GM19455 (cell line): ENCODE data around the gene NKIRAS1.

ENCODE experiments used
- ATAC-seq: cut with Tn5 transposase; IDR thresholded peaks from one replicate; pipeline ENCODE4 v1.9.1; 2021; ENCODE audit not compliant: unreplicated experiment

NKIRAS1 gene

DNA sequence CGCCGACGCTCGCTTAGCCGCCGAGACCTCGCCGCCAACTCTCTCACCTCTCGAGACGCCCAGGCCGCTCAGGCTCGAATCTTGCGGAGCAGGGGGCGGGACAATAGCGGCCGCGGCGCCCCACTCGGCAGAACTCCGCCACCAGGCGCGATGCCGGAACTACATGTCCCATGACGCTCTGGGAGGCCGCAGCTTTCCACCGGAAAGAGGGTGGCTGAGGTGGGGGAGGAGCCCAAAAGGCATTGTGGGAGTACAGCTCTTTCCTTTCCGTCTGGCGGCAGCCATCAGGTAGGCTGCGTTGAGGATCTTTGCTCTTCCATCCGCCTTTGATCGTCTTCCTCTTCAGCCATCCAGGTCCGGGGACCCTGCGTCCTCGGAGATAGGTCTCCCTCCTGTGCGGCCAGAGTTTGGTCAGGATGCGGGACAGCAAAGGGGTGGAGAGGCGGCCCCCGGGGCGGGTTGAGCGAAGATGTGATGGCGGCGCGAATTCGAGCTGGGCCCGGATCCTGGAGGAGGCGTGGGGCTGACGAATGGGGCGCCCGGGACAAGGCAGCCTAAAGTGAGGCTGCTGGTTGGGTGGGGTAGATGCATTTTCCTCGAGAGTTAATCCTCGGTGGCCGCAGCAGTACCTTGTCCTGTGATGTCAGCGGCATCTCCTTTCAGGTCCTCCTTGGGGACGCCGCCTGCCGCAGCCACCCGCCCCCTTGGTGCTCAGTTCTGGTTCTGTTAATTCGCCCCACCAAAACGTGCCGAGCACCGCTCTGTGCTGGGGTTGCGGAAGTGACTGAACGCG lies at the start of gene NKIRAS1, which contains the start of gene RPL15:
TSS of gene NKIRAS1 (minus strand) at position 105 of the 793 bp plus-strand sequence. CDS start 6,086 bp downstream, outside the sequence.
TSS of gene RPL15 (plus strand) at position 247 of the 793 bp plus-strand sequence. CDS start 728 bp downstream, outside the sequence.
- ATAC-seq = peak; percentile 94

DNA sequence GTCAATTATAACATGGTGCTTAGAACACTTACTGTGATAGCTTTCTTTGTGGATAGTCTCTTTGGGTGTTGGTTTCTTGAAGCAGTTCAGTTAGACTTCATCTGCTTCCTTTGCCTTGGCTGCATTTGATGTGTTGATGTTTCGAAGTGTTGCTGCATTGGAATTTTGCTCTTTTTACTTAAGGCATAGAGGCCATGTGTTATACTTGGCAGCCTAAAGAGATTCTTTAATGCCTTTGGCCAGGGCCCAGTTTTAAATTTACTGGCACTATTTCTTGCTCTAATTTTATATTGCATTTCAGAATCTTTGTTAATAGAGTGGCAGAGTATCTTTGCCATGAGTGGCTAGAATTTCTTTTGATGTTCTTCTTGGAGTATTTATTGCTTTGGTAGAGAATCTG lies 49.5 kb upstream of the NKIRAS1 start:
- ATAC-seq = no peak

DNA sequence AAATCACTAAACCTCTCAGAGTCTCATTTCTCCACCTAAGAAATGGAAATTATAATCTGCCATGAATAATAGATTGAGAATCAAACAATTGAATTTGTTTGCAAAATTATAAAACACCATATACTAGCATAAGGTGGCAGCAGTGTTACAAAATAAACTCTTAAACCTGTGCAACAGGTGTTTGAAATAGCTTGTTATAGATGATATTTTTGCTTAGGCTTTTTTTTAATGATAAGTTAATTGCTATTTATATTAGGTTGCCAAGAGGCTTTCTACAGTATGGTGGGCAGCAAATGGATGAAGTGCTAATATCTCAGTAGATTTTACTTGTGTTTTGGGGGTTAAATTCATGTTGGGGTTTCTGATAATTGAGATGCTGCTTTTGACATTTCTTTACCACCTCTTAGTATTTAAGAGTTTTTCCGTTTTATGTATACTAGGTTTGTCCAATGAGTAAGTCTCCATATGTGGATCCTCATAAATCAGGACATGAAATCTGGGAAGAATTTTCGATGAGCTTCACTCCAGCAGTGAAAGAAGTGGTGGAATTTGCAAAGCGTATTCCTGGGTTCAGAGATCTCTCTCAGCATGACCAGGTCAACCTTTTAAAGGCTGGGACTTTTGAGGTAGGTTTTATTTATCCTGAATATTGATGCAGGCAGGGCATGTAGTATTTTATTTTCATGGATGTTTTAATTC lies 47.9 kb upstream of the NKIRAS1 start:
- no peak for ATAC-seq

DNA sequence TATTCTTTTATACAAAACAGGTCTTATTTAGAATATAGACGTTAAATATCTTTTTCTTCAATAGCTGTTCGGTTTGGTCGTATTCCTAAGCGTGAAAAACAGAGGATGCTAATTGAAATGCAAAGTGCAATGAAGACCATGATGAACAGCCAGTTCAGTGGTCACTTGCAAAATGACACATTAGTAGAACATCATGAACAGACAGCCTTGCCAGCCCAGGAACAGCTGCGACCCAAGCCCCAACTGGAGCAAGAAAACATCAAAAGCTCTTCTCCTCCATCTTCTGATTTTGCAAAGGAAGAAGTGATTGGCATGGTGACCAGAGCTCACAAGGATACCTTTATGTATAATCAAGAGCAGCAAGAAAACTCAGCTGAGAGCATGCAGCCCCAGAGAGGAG lies 45.1 kb upstream of the NKIRAS1 start:
- no peak for ATAC-seq

DNA sequence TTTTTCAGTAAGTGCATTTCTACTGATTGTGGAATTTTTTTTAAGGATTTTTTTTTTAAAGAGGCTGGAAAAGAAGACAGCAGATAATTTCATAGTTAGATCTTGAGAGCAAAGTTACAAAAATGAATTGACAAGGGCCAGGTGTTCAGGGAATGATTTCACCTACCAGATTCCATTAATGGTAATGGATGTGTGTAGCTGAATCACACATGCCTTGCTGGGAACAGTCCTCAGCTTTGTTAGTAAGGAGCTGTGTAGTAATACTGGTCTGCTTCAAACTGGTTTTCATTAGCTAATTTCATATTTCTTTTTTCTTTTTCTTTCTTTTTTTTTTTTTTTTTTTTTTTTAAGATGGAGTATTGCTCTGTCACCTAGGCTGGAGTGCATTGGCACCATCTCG lies 44.3 kb upstream of the NKIRAS1 start:
- no peak for ATAC-seq

DNA sequence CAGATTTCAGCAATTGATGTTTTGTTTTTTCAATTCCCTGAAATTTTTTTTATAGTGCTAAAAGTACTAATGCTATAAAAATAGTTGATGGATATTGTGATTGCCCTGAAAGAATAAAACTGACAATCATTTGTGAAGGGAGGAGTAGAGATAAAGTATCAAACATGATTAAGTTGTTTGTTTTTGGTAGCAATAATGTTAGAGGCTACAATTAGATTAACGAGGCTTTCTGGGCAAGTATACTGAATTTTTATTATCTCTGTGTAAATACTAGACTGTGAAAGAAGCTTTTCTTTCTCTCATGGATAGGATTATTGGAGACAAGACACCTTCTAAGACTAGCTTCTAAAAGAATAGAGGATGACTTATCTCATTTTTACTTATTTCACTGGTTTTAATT lies 43.9 kb upstream of the NKIRAS1 start:
- no peak for ATAC-seq

DNA sequence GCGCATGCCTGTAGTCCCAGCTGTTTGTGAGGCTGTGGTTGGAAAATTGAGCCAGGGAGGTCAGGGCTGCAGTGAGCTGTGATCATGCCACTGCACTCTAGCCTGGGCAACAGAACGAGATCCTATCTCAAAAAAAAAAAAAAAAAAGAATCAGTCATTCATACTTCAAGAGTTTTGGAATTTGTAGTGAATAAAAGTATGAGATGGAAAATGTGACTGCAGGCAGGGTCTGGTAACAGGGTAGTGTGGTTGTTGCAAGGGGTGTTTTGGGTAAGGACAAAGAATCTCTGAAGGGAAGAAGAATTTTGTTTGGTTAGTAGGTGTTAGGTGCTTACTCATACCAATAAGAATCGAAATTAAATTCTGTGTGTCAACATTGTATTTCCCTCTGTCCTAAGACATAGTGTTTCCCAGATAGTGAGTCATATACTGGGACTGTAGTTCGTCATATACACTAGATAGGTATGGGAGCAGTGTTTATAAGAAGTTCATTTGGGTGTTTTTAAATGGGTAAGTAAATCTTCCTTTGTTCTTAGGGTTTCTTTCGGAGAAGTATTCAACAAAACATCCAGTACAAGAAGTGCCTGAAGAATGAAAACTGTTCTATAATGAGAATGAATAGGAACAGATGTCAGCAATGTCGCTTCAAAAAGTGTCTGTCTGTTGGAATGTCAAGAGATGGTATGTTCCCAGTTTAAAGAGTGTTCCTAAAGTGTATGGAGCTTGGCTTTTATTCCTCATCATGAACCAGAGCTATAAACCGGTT lies 42.5 kb upstream of the NKIRAS1 start:
- no peak for ATAC-seq

DNA sequence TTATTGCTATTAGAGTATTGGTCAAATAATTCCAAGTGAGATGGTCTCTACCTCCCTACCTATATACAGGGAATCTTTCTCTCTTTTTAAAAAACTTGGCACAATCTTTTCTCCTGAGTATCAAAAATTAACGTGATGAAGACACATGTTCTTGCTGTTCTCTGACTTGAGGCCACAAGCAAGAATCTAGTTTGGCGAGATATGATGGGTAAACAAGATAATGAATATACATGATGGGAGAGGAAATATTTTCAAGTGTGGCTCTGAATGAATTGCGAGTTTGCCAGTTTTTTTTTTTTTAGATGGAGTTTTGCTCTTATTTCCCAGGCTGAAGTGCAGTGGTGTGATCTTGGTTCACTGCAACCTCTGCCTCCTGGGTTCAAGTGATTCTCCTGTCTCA lies 39.9 kb upstream of the NKIRAS1 start:
- ATAC-seq = no peak

DNA sequence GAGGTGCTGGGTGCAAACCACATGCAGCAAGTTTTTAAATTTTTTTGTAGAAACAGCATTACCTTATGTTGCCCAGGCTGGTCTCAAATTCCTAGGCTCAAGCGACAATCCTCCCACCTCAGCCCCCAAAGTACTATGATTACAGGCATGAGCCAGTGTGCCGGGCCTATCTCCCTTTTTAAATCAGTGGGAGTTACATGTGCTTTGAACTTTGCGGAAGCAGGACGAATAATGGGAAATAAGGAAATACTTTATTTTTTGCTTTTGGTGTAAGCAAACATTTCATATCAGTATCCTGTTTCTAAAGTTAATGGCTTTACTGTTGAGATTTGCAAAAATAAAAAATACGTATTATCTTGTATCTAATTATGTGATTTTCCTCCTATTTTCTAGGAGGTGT lies 37.4 kb upstream of the NKIRAS1 start:
- ATAC-seq = no peak

DNA sequence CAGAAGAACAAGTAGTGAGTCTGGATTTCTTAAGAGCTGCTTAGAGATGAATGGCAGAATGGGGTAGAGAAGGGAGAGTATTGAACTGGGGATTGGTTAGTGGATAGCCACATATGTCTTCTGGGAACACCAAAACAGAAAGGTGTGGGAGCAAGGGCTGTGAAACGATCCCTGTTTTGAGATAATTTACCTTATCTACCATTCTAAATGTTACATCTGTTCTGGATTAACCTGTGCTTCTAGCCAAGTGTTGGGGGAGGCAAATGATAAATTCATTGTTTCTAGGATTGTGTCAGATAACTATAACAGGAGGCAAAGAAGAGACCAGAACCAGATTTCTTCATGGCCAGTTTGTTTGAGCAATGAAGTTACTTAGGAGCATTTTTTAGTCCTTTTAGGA lies 36.7 kb upstream of the NKIRAS1 start:
- no peak for ATAC-seq

DNA sequence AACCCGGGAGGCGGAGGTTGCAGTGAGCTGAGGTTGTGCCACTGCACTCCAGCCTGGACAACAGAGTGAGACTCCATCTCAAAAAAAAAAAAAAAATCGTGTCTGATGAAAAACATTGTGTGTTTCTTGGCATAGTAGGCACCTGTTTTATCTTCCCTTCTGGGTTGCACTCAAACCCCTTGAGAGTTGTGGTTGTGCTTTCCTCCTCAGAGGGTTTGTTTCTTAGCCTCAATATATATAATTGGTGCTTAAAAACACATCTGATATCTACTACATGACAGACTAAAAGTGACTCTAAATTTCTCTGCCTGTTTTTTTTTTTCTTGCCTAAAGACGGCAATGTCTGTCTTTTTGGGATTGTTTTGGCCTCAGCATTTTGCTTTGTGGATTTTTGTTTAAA lies 35.9 kb upstream of the NKIRAS1 start:
- no peak for ATAC-seq

DNA sequence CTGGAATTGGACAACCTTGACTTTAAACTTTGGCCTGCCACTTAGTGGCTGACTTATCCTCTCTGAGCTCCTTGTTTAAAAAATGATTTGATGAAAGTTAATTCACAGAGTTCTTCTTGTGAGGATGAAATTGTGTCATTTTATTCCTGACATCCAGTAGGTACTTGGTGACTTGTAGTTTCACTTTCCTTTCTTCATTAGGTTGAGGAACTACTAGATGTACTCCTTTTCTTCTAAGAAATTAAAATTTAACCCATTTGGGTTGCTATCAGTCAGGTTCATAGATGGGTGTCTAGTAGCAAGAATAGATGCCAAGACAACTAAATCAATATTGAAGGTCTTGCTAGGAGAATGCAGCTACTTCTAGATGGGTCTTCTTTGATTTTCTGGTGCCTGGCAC lies 33.5 kb upstream of the NKIRAS1 start:
- ATAC-seq = no peak

DNA sequence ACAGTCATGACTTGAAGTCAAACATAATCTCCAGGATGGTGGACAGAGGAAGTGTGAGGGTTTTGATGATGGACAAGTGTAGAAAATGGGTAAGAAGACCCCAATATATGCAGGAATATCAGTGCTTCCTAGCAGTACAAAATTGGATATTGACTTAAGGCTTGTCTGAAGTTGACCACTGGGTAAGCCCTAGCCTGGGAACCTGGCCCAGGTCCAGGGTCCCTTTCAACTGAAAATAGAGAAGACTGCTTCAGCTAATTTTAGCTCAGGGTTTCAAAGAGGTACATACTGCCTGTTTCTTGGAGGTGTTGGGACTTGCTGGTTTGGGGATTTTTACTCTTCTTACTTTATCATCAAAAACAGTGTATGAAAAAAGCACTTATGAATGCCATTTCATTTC lies 33.0 kb upstream of the NKIRAS1 start:
- ATAC-seq = no peak

DNA sequence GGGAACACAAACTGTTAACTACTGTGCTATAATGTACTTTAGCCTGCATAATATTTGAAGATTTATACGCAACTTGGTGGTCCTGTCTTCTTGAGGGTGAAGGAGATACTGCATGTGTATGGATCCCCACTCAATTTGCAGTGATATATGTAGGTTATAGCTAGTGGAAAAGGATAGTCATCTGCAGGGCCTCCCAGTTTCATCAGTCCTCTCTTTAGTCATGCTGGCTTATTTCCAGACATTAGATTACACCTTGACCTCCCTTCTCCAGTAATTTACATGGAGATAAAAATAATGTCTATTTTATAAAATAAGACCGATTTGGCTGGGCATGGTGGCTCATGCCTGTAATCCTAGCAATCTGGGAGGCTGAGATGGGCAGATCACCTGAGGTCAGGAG lies 32.0 kb upstream of the NKIRAS1 start:
- no peak for ATAC-seq

DNA sequence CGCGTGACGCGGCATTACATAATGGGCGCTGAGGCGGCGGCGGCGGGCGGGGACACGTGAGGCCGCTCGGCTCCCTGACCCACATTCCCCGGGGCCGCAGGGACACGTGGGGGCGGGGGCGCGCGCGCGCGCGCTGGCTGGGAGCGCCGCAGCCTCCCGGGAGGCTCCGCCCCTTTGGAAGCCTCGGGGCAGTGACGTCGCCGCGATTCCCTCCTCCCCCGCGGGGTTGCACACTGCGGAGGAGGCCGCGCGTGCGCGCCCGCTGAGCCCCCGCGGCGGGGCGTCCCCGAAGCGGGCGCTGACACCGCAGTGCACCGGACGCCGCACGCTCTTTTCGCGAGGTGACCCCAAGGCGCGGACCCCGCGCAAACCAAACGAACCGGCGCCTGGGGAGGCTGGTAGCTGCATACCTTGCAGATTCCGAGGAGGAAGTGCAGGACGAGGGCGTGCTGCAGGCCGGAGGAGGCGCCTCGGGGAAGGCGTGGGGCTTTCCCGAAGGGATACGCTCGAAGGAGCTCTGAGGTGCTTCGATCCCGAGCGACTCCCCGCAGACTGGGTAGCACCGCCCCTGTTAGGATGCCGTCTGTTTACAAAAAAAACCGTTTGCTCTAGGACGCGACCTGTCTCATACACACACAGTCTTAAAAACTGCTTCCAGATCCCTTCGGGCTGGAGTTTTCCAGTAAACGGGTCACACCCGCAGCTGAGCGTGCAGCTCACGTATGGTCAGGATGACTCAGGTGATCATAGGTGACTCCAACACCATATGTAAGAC lies 29.3 kb upstream of the NKIRAS1 start:
- ATAC-seq = peak; percentile 61

DNA sequence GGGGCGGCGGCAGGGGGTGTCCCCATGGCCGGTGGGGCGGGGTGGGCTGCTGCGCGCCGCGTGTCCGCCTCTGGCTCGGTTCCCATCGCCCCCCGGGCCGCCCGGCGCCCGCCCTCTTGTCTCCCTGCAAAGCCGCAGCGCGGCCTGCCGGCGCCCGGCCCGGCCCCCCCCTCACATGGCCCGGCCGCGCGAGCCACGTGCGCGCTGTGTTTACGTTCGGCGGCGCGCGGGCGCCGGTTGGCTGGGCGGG lies 28.8 kb upstream of the NKIRAS1 start:
- peak; percentile 75 for ATAC-seq

DNA sequence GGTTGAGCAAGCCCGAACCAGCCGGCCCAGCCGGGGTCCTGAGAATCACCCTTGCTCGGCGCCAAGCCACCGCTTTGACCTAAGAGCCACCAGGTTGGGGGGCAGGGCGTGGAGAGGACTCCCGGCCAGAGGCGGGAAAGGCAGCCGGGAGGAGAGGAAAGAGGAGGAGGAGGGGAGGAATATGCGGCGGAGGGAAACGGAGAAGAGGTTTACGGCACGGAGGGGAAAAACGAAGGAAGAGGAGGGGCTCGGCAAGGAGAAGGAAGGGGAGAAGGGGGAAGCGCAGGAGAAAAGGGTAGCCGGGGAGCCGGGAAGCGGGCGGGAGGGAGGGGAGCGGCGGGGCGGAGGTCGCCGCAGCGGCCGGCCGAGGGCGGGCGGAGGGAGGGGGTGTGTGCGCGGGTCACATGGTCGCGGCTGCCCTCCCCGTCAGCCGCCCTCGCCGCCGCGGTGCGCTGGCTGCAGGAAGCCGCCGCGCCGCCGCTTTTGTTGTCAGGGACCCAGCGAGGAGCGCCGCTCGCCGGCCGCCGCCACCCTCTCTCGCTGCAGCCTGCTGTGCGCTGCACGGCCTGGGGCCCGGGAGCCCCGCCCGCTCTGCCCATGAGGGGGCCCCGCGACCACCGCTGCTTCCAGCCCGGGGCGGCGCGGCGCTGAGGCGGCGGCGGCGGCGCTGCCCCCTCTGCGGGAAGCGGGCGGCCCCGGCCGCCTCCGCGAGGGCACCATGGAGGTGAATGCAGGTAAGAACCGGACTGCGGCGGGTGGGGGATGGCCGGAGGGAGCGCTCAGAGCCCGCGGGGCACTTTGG lies 28.3 kb upstream of the NKIRAS1 start, which contains the start of gene NR1D2:
TSS of gene NR1D2 (plus strand) at position 426 of the 802 bp plus-strand sequence. CDS start at position 719, 293 bp downstream.
- ATAC-seq = peak; percentile 67

DNA sequence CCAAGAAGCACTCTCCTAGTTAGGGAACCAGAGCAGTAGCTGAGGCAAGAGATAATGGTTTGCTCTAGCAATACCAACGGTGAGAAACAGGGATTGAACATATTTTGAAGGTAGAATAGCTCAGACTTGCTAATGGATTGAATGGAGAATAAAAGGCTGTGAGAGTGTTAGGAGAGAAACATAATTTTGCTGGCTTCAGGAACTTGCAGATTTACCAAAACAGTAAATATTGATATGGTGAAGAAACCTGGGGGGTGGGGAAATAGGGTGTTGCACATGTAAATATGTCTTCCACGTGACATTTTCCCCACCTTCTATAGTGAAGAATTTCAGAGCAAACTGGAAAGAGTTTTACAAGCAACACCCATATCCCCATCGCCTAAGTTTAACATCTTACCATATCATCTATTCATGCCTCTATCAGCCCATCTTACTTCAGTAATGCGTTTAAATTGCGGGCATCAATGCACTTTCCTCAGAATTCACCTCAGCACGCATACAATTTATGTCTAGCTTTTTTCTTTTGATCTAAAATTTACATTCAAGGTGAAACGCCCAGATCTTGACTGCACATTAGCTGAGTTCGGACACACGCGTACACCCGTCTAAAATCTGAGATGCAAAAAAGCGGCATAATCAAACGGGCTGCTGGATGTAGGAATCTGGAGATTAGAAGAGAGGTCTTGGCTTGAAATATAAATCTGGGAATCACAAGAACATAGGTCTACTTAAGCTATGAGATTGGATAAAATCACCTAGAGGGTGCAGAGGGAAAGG lies 27.4 kb upstream of the NKIRAS1 start:
- ATAC-seq = no peak

DNA sequence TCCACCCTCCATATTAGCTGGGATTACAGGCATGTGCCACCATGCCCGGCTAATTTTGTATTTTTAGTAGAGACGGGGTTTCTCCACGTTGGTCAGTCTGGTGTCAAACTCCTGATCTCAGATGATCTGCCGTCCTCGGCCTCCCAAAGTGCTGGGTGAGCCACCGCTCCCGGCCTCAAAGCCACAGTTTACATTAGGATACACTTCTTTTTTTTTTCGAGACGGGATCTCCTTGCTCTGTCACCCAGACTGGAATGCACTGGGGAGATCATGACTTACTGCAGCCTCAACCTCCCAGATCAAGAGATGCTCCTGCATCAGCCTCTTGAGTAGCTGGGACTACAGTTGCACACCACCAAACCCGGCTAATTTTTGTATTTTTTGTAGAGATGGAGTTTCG lies 25.8 kb upstream of the NKIRAS1 start:
- ATAC-seq = no peak
